ENCODE results near the gene PDXK.

Gene PDXK

DNA sequence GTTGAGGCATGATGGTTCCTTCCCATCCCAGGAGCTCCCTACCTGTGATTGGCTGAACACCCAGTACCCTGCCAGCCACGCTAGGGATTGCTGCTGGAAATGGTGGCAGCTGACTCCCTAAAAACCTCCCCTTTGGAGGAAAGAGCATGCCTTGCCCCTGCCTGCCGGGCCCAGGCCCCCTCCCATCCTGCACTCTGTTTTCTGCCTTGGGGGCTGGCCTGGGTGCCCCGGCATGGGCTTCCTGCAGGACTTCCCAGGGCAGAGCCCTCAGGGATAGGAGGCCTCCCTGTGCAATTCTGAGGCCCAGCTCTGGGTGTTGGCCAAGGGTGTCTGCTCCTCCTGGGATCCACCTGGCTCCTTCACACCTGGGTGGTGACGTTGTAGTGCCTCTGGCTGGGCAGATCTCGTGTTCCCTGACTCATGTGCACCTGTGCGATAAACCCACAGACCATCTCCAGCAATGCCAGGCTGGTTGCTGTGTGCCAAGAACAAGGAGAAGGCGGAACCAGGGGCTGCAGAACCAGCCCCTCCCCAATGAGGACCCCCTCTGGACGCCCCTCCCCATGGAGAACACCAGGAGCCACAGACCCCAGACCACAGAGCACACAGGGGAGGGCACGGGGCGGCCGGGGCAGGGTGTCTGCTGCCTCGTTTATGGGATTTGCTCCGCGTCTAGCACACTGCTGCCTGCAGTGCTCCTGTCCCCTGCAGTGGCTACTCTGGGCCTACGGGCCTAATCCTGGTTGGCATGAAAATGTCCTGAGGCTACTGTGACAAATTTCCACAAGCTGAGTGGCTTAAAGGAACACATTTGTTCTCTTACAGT is 43.6 kb downstream of the PDXK start:
- Histone ChIP-seq H2BK120ac (ENCODE audit: low read depth, low read length) (no peak overlapping the region), H3K18ac (ENCODE audit: low read length) (no peak overlapping the region), H4K5ac (ENCODE audit: low read length) (no peak overlapping the region), H2BK15ac (replicated peaks; ENCODE audit: low read depth) (no peak overlapping the region), H3K27me3 (ENCODE audit: insufficient read depth, low read length, poor library complexity) (no peaks in the 10 kb centered on the region), H3K9ac (ENCODE audit: low read length) (no peak overlapping the region), H3K79me2 (ENCODE audit: control insufficient read depth, insufficient read depth, low read length) (no peaks in the 10 kb centered on the region), H4K8ac (ENCODE audit: low read depth, low read length) (no peak overlapping the region), H2AK5ac (ENCODE audit: low read length) (no peak overlapping the region), H3K27ac (ENCODE audit: low read depth, low read length) (no peak overlapping the region), H3K56ac (ENCODE audit: low read length) (no peak overlapping the region), H3K79me1 (ENCODE audit: low read length) (no peaks in the 10 kb centered on the region), H3K36me3 (ENCODE audit: control insufficient read depth, insufficient read depth, low read length) (no peaks in the 10 kb centered on the region), H3K4me3 (ENCODE audit: low read length) (no peak overlapping the region), H2BK5ac (ENCODE audit: low read length) (no peak overlapping the region), H3K23ac (ENCODE audit: low read length) (no peak overlapping the region), H3K4me1 (ENCODE audit: control insufficient read depth, low read depth, low read length) (no peaks in the 10 kb centered on the region), H3K4ac (ENCODE audit: low read depth, low read length) (no peak overlapping the region), H3K4me2 (ENCODE audit: low read length) (no peak overlapping the region)
- no peak for DNase-seq
- no CpG with 5 or more reads among the region's 15 CpGs for WGBS (ENCODE audit: extremely low coverage, insufficient coverage, low lambda C conversion rate)

- Histone ChIP-seq H3K56ac (ENCODE audit: low read length) (no peak overlapping the region), H3K36me3 (ENCODE audit: control insufficient read depth, insufficient read depth, low read length) (no peaks in the 10 kb centered on the region), H3K9ac (ENCODE audit: low read length) (no peak overlapping the region), H2BK5ac (ENCODE audit: low read length) (no peak overlapping the region), H3K79me2 (ENCODE audit: control insufficient read depth, insufficient read depth, low read length) (no peaks in the 10 kb centered on the region), H3K27ac (ENCODE audit: low read depth, low read length) (no peak overlapping the region), H2BK120ac (ENCODE audit: low read depth, low read length) (no peak overlapping the region), H2BK15ac (replicated peaks; ENCODE audit: low read depth) (no peak overlapping the region), H3K4me2 (ENCODE audit: low read length) (no peak overlapping the region), H4K8ac (ENCODE audit: low read depth, low read length) (no peak overlapping the region), H3K27me3 (ENCODE audit: insufficient read depth, low read length, poor library complexity) (no peaks in the 10 kb centered on the region), H2AK5ac (ENCODE audit: low read length) (no peak overlapping the region), H3K79me1 (ENCODE audit: low read length) (no peaks in the 10 kb centered on the region), H3K4ac (ENCODE audit: low read depth, low read length) (no peak overlapping the region), H3K4me3 (ENCODE audit: low read length) (no peak overlapping the region), H3K4me1 (ENCODE audit: control insufficient read depth, low read depth, low read length) (peaks cover 2% of the 10 kb centered on the region), H4K5ac (ENCODE audit: low read length) (no peak overlapping the region), H3K23ac (ENCODE audit: low read length) (no peak overlapping the region), H3K18ac (ENCODE audit: low read length) (no peak overlapping the region)
- WGBS (ENCODE audit: extremely low coverage, insufficient coverage, low lambda C conversion rate) = no CpG with 5 or more reads among the region's 10 CpGs
- DNase-seq = no peak
Observed at GRCh38 chr21:43763901-43764523, 45.1 kb downstream of the PDXK start.

DNA sequence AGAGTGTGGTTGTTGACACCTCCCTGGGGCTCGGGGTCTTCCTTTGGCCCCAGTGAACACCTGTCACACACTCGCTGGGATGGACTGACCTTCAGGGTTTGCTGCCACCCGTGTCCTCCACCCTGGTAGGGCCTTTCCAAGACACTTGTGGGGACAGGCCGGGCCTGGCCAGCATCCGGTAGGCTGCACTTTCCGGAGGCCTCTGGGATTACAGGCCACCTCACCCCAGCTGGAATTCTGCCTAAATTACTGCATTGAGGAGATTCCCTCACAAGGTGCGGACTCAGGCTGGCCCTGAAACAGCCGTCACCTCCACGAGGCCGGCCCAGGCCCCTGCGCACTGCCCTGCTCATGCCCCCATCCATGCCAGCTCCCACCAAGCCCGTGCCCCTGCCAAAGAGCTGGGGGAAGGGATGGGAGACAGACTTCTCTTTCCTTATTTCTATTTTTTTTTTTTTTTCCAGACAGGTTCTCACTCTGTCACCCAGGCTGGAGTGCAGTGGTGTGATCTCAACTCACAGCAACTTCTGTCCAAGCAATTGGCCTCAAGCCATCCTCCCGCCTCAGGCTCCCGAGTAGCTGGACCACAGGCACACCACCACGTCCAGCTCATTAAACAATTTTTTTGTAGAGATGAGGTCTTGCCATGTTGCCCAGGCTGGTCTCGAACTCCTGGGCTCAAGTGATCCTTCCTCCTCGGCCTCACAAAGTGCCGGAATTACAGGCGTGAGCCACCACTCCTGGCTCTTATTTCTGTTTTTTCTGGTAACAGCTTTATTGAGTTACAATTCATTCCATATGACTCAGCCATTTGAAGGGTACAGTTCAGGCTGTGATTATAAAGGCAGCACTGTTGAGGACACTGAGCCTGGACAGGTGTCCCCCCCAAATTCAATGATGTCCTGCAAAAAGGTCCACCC is 45.9 kb downstream of the PDXK start:
- no peaks in the 10 kb centered on the region for H3K27me3 ChIP-seq (ENCODE audit: insufficient read depth, low read length, poor library complexity)
- no peak overlapping the region for H2AK5ac ChIP-seq (ENCODE audit: low read length)
- H3K9ac ChIP-seq (ENCODE audit: low read length) = no peak overlapping the region
- no peaks in the 10 kb centered on the region for H3K36me3 ChIP-seq (ENCODE audit: control insufficient read depth, insufficient read depth, low read length)
- no peak overlapping the region for H3K4me2 ChIP-seq (ENCODE audit: low read length)
- H3K18ac ChIP-seq (ENCODE audit: low read length) = no peak overlapping the region
- H3K79me2 ChIP-seq (ENCODE audit: control insufficient read depth, insufficient read depth, low read length) = no peaks in the 10 kb centered on the region
- H2BK5ac ChIP-seq (ENCODE audit: low read length) = no peak overlapping the region
- no peak overlapping the region for H4K8ac ChIP-seq (ENCODE audit: low read depth, low read length)
- H4K5ac ChIP-seq (ENCODE audit: low read length) = no peak overlapping the region
- H3K79me1 ChIP-seq (ENCODE audit: low read length) = no peaks in the 10 kb centered on the region
- no peak overlapping the region for H2BK120ac ChIP-seq (ENCODE audit: low read depth, low read length)
- WGBS (ENCODE audit: extremely low coverage, insufficient coverage, low lambda C conversion rate) = no CpG with 5 or more reads among the region's 19 CpGs
- H2BK15ac ChIP-seq (replicated peaks; ENCODE audit: low read depth) = no peak overlapping the region
- DNase-seq = no peak
- no peak overlapping the region for H3K27ac ChIP-seq (ENCODE audit: low read depth, low read length)
- peaks cover 2% of the 10 kb centered on the region for H3K4me1 ChIP-seq (ENCODE audit: control insufficient read depth, low read depth, low read length)
- no peak overlapping the region for H3K4ac ChIP-seq (ENCODE audit: low read depth, low read length)
- H3K23ac ChIP-seq (ENCODE audit: low read length) = no peak overlapping the region
- H3K4me3 ChIP-seq (ENCODE audit: low read length) = no peak overlapping the region
- H3K56ac ChIP-seq (ENCODE audit: low read length) = no peak overlapping the region

GRCh38 chr21:43766734-43767497 is 48.0 kb downstream of the PDXK start:
- H4K8ac ChIP-seq (ENCODE audit: low read depth, low read length) = no peak overlapping the region
- no peaks in the 10 kb centered on the region for H3K79me1 ChIP-seq (ENCODE audit: low read length)
- no CpG with 5 or more reads among the region's 34 CpGs for WGBS (ENCODE audit: extremely low coverage, insufficient coverage, low lambda C conversion rate)
- H3K79me2 ChIP-seq (ENCODE audit: control insufficient read depth, insufficient read depth, low read length) = no peaks in the 10 kb centered on the region
- no peak overlapping the region for H2BK15ac ChIP-seq (replicated peaks; ENCODE audit: low read depth)
- H3K4me2 ChIP-seq (ENCODE audit: low read length) = no peak overlapping the region
- no peaks in the 10 kb centered on the region for H3K36me3 ChIP-seq (ENCODE audit: control insufficient read depth, insufficient read depth, low read length)
- no peak overlapping the region for H3K27ac ChIP-seq (ENCODE audit: low read depth, low read length)
- H4K5ac ChIP-seq (ENCODE audit: low read length) = no peak overlapping the region
- peaks cover 5% of the 10 kb centered on the region for H3K4me1 ChIP-seq (ENCODE audit: control insufficient read depth, low read depth, low read length)
- H2AK5ac ChIP-seq (ENCODE audit: low read length) = no peak overlapping the region
- no peak overlapping the region for H3K18ac ChIP-seq (ENCODE audit: low read length)
- H2BK120ac ChIP-seq (ENCODE audit: low read depth, low read length) = no peak overlapping the region
- no peaks in the 10 kb centered on the region for H3K27me3 ChIP-seq (ENCODE audit: insufficient read depth, low read length, poor library complexity)
- no peak overlapping the region for H3K9ac ChIP-seq (ENCODE audit: low read length)
- H3K4me3 ChIP-seq (ENCODE audit: low read length) = no peak overlapping the region
- H3K4ac ChIP-seq (ENCODE audit: low read depth, low read length) = no peak overlapping the region
- no peak overlapping the region for H2BK5ac ChIP-seq (ENCODE audit: low read length)
- H3K56ac ChIP-seq (ENCODE audit: low read length) = peak overlapping the region; percentile 0
- no peak for DNase-seq
- H3K23ac ChIP-seq (ENCODE audit: low read length) = no peak overlapping the region

- peak overlapping the region; percentile 35 for H2AK5ac ChIP-seq (ENCODE audit: low read length)
- peak overlapping the region; percentile 16 for H3K18ac ChIP-seq (ENCODE audit: low read length)
- H3K4me2 ChIP-seq (ENCODE audit: low read length) = no peak overlapping the region
- no peak overlapping the region for H4K5ac ChIP-seq (ENCODE audit: low read length)
- peak overlapping the region; percentile 17 for H3K9ac ChIP-seq (ENCODE audit: low read length)
- WGBS (ENCODE audit: extremely low coverage, insufficient coverage, low lambda C conversion rate) = no CpG with 5 or more reads among the region's 15 CpGs
- no peaks in the 10 kb centered on the region for H3K27me3 ChIP-seq (ENCODE audit: insufficient read depth, low read length, poor library complexity)
- no peaks in the 10 kb centered on the region for H3K79me2 ChIP-seq (ENCODE audit: control insufficient read depth, insufficient read depth, low read length)
- no peak overlapping the region for H2BK5ac ChIP-seq (ENCODE audit: low read length)
- H3K79me1 ChIP-seq (ENCODE audit: low read length) = no peaks in the 10 kb centered on the region
- DNase-seq = no peak
- no peak overlapping the region for H3K27ac ChIP-seq (ENCODE audit: low read depth, low read length)
- no peak overlapping the region for H3K4me3 ChIP-seq (ENCODE audit: low read length)
- no peak overlapping the region for H3K4ac ChIP-seq (ENCODE audit: low read depth, low read length)
- H3K23ac ChIP-seq (ENCODE audit: low read length) = no peak overlapping the region
- H3K4me1 ChIP-seq (ENCODE audit: control insufficient read depth, low read depth, low read length) = peaks cover 5% of the 10 kb centered on the region
- H3K36me3 ChIP-seq (ENCODE audit: control insufficient read depth, insufficient read depth, low read length) = no peaks in the 10 kb centered on the region
- H2BK15ac ChIP-seq (replicated peaks; ENCODE audit: low read depth) = no peak overlapping the region
- no peak overlapping the region for H2BK120ac ChIP-seq (ENCODE audit: low read depth, low read length)
- H4K8ac ChIP-seq (ENCODE audit: low read depth, low read length) = no peak overlapping the region
- H3K56ac ChIP-seq (ENCODE audit: low read length) = peak overlapping the region; percentile 56
Observed at GRCh38 chr21:43767498-43767983, 48.6 kb downstream of the PDXK start.
